Stomach (tissue), 4 donors: ENCODE data around the gene UBXN7.

Experiments used
- EP300 ChIP-seq: sonication (generic); formaldehyde crosslinking; IDR thresholded peaks from one replicate; pipeline ENCODE4 v1.6.1; 2017; ENCODE audit warnings: antibody characterized with exemption
- POLR2A ChIP-seq, 4 donors: fragments of 450-650 bp; IDR thresholded peaks; one replicate each; pipeline ENCODE4 v1.6.1; 2016; ENCODE audit warnings: antibody characterized with exemption in 4 of 4, control low read depth in 2 of 4, mild to moderate bottlenecking in 1 of 4, moderate library complexity in 1 of 4
- TF ChIP-seq, protein P1 (sequence below), 7 experiments: fragments of 450-650 bp in 4 of 7; fragments of 200-600 bp in 3 of 7; sonication (generic) in 3 of 7; IDR thresholded peaks; one replicate each; pipeline ENCODE4 v1.5.1; 2016 to 2019; ENCODE audit warnings: antibody characterized with exemption in 7 of 7, control low read depth in 2 of 7, mild to moderate bottlenecking in 1 of 7

- TF ChIP-seq, protein P1, sequence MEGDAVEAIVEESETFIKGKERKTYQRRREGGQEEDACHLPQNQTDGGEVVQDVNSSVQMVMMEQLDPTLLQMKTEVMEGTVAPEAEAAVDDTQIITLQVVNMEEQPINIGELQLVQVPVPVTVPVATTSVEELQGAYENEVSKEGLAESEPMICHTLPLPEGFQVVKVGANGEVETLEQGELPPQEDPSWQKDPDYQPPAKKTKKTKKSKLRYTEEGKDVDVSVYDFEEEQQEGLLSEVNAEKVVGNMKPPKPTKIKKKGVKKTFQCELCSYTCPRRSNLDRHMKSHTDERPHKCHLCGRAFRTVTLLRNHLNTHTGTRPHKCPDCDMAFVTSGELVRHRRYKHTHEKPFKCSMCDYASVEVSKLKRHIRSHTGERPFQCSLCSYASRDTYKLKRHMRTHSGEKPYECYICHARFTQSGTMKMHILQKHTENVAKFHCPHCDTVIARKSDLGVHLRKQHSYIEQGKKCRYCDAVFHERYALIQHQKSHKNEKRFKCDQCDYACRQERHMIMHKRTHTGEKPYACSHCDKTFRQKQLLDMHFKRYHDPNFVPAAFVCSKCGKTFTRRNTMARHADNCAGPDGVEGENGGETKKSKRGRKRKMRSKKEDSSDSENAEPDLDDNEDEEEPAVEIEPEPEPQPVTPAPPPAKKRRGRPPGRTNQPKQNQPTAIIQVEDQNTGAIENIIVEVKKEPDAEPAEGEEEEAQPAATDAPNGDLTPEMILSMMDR (IDR thresholded peaks at IDR 0.05) = no peak
- TF ChIP-seq POLR2A (IDR thresholded peaks at IDR 0.05) (no peak), EP300 (no peak)
Observed at GRCh38 chr3:196326936-196327335, 105.3 kb downstream of the UBXN7 start.
